ENCODE measurements around the gene RSBN1. TPM values are rescaled to one million over a fixed set of nuclear protein-coding genes. Genes with fewer than 3 reads are reported as not detected.

RSBN1 gene
- total RNA-seq, 1 donor from 2014 or later = 35.2 TPM

GRCh38 chr1:113770031-113770430 is 42.2 kb downstream of the RSBN1 start:
- no peak for DNase-seq
- Mint-ChIP-seq H3K4me3 (ENCODE audit: unreplicated experiment) (peak overlapping the region; percentile 61), H3K27ac (ENCODE audit: unreplicated experiment) (peak overlapping the region; percentile 93), H3K9me3 (ENCODE audit: unreplicated experiment) (peaks cover 4% of the 10 kb centered on the region), H3K36me3 (ENCODE audit: unreplicated experiment) (no peaks in the 10 kb centered on the region), H3K27me3 (ENCODE audit: unreplicated experiment) (peaks cover 2% of the 10 kb centered on the region), H3K4me1 (ENCODE audit: low read depth, unreplicated experiment) (peaks cover 59% of the 10 kb centered on the region)
- no peak for TF ChIP-seq CTCF (IDR thresholded peaks at IDR 0.05; ENCODE audit: partially characterized antibody, unreplicated experiment)

- no peak for TF ChIP-seq CTCF (IDR thresholded peaks at IDR 0.05; ENCODE audit: partially characterized antibody, unreplicated experiment)
Observed at GRCh38 chr1:113769601-113769970, 42.7 kb downstream of the RSBN1 start.

GRCh38 chr1:113768916-113769600 is 43.2 kb downstream of the RSBN1 start:
- Mint-ChIP-seq H3K36me3 (ENCODE audit: unreplicated experiment) (no peaks in the 10 kb centered on the region), H3K27me3 (ENCODE audit: unreplicated experiment) (peaks cover 3% of the 10 kb centered on the region), H3K4me3 (ENCODE audit: unreplicated experiment) (peak overlapping the region; percentile 9), H3K9me3 (ENCODE audit: unreplicated experiment) (peaks cover 5% of the 10 kb centered on the region), H3K27ac (ENCODE audit: unreplicated experiment) (peak overlapping the region; percentile 93), H3K4me1 (ENCODE audit: low read depth, unreplicated experiment) (peaks cover 66% of the 10 kb centered on the region)
- no peak for DNase-seq
- TF ChIP-seq CTCF (IDR thresholded peaks at IDR 0.05; ENCODE audit: partially characterized antibody, unreplicated experiment) = no peak

More at GRCh38 chr1:113769601-113769970, 42.7 kb downstream of the RSBN1 start:
- DNase-seq = no peak
- Mint-ChIP-seq H3K4me3 (ENCODE audit: unreplicated experiment) (peak overlapping the region; percentile 61), H3K36me3 (ENCODE audit: unreplicated experiment) (no peaks in the 10 kb centered on the region), H3K27ac (ENCODE audit: unreplicated experiment) (peak overlapping the region; percentile 93), H3K4me1 (ENCODE audit: low read depth, unreplicated experiment) (peaks cover 63% of the 10 kb centered on the region), H3K27me3 (ENCODE audit: unreplicated experiment) (peaks cover 2% of the 10 kb centered on the region), H3K9me3 (ENCODE audit: unreplicated experiment) (peaks cover 4% of the 10 kb centered on the region)

- H3K4me1 Mint-ChIP-seq (ENCODE audit: low read depth, unreplicated experiment) = peaks cover 81% of the 10 kb centered on the region
- H3K9me3 Mint-ChIP-seq (ENCODE audit: unreplicated experiment) = peaks cover 11% of the 10 kb centered on the region
- peak overlapping the region; percentile 59 for H3K27ac Mint-ChIP-seq (ENCODE audit: unreplicated experiment)
- DNase-seq = no peak
- no peaks in the 10 kb centered on the region for H3K36me3 Mint-ChIP-seq (ENCODE audit: unreplicated experiment)
- peaks cover 8% of the 10 kb centered on the region for H3K27me3 Mint-ChIP-seq (ENCODE audit: unreplicated experiment)
- TF ChIP-seq CTCF (IDR thresholded peaks at IDR 0.05; ENCODE audit: partially characterized antibody, unreplicated experiment) = no peak
- peak overlapping the region; percentile 26 for H3K4me3 Mint-ChIP-seq (ENCODE audit: unreplicated experiment)
Observed at GRCh38 chr1:113765306-113766230, 46.7 kb downstream of the RSBN1 start.
